ENCODE data around the gene BCKDHA. TPM values are rescaled to one million over a fixed set of nuclear protein-coding genes. Genes with fewer than 3 reads are reported as not detected.

The BCKDHA gene
- total and polyA plus RNA-seq, 9 of the 15 experiments (the other 6 are each of a cell fraction or from before 2014, with no cell fraction given): 4.5 to 52.5 (median 14.1) TPM

DNA sequence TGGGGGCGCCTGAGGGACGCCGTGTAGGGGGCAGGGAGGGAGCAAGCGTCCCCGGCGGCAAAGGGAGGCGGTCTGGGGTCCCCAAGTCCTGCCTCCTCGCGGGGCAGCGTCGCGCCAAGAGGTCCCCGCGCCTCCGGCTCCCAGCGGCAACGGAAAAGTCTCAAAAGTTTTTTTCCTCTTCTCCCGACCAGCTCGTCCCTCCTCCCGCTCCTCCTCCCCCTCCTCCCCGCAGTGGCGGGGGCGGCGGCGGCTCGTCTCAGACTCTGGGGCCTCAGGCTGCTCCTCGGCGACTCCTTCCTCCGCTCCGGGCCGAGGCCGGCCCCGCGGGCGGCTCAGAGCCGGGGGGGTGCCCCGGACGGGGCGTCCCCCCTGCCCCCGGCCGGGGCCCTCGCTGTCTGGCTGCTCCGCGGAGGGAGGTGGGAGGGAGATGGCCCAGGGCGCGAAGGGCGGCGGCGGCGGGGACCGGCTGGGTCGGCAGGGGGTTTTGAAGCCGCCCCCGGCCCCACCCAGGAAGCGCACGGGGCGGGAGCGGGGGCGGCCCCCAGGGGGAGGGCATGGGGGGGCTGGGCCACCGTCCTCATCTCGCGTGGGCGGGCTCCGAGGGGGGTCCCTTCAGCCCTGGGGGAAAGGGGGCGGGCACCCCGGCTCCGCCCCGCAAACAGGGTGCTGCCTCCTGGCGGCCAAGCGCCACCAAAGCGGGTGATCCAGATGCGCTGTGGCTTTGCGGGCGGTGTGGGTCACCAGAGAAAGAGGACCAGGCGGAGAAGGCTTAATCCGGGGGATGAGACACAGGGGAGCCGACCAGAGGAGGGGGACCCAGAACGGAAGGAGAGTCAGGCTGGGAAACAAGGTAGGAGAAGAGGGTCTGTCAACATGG lies 43.9 kb upstream of the BCKDHA start, which contains the start of gene TGFB1 (continued):
- TF ChIP-seq HNRNPL (IDR thresholded peaks at IDR 0.05; ENCODE audit: low read depth, low read length) (0 out of 2 replicates have a peak, but pooled peaks have one; percentile 23), NR2C1 (IDR thresholded peaks at IDR 0.05) (no peak), NR2C1 (tag; IDR thresholded peaks at IDR 0.05) (no peak), MEF2D (tag; conservative IDR thresholded peaks at IDR 0.05; ENCODE audit: low read depth) (no peak), KLF6 (CRISPR knock-in tag; IDR thresholded peaks at IDR 0.05; ENCODE audit: borderline replicate concordance) (no peak), ZNF347 (CRISPR knock-in tag; IDR thresholded peaks at IDR 0.05; ENCODE audit: low read depth) (no peak), KLF16 (IDR thresholded peaks at IDR 0.05) (0 out of 2 replicates have a peak, but pooled peaks have one; percentile 10), RBM22 (IDR thresholded peaks at IDR 0.05; ENCODE audit: low read depth, low read length, poor library complexity, severe bottlenecking) (no peak), YY1 (IDR thresholded peaks at IDR 0.05; ENCODE audit: borderline replicate concordance in 1 of 3, control insufficient read depth in 1 of 3, extremely low read depth in 1 of 3, insufficient read depth in 3 of 3, insufficient read length in 1 of 3, insufficient replicate concordance in 2 of 3, low read depth in 1 of 3, low read length in 2 of 3) (peak in 1 of 3 experiments; percentile 9), SMARCB1 (IDR thresholded peaks at IDR 0.05; ENCODE audit: insufficient read length, low read depth) (no peak), PTBP1 (IDR thresholded peaks at IDR 0.05; ENCODE audit: low read depth, low read length) (no peak), TSC22D4 (tag; IDR thresholded peaks at IDR 0.05) (no peak), FOXJ2 (tag; IDR thresholded peaks at IDR 0.05) (no peak), ZNF668 (CRISPR knock-in tag; IDR thresholded peaks at IDR 0.05) (no peak), PHB2 (IDR thresholded peaks at IDR 0.05; ENCODE audit: low read depth) (no peak), FUS (optimal IDR thresholded peaks at IDR 0.05; ENCODE audit: low read depth, low read length) (peak; percentile 41), SP1 (CRISPR knock-in tag; IDR thresholded peaks at IDR 0.05) (peak; percentile 92), PHF8 (IDR thresholded peaks at IDR 0.05; ENCODE audit: borderline replicate concordance, low read length) (peak; percentile 49; the same call in 1 of the 2 replicates), TBP (optimal IDR thresholded peaks at IDR 0.05; ENCODE audit: low read depth, low read length) (peak; percentile 51), ZNF311 (CRISPR knock-in tag; IDR thresholded peaks at IDR 0.05) (no peak)
- TF ChIP-seq, protein P1, sequence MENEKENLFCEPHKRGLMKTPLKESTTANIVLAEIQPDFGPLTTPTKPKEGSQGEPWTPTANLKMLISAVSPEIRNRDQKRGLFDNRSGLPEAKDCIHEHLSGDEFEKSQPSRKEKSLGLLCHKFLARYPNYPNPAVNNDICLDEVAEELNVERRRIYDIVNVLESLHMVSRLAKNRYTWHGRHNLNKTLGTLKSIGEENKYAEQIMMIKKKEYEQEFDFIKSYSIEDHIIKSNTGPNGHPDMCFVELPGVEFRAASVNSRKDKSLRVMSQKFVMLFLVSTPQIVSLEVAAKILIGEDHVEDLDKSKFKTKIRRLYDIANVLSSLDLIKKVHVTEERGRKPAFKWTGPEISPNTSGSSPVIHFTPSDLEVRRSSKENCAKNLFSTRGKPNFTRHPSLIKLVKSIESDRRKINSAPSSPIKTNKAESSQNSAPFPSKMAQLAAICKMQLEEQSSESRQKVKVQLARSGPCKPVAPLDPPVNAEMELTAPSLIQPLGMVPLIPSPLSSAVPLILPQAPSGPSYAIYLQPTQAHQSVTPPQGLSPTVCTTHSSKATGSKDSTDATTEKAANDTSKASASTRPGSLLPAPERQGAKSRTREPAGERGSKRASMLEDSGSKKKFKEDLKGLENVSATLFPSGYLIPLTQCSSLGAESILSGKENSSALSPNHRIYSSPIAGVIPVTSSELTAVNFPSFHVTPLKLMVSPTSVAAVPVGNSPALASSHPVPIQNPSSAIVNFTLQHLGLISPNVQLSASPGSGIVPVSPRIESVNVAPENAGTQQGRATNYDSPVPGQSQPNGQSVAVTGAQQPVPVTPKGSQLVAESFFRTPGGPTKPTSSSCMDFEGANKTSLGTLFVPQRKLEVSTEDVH (IDR thresholded peaks at IDR 0.05; ENCODE audit: low read depth, partially characterized antibody): no peak
- TF ChIP-seq, protein P2, sequence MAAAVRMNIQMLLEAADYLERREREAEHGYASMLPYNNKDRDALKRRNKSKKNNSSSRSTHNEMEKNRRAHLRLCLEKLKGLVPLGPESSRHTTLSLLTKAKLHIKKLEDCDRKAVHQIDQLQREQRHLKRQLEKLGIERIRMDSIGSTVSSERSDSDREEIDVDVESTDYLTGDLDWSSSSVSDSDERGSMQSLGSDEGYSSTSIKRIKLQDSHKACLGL (CRISPR knock-in tag; IDR thresholded peaks at IDR 0.05; ENCODE audit: borderline replicate concordance, poor library complexity, severe bottlenecking): no peak
- TF ChIP-seq, protein P3, sequence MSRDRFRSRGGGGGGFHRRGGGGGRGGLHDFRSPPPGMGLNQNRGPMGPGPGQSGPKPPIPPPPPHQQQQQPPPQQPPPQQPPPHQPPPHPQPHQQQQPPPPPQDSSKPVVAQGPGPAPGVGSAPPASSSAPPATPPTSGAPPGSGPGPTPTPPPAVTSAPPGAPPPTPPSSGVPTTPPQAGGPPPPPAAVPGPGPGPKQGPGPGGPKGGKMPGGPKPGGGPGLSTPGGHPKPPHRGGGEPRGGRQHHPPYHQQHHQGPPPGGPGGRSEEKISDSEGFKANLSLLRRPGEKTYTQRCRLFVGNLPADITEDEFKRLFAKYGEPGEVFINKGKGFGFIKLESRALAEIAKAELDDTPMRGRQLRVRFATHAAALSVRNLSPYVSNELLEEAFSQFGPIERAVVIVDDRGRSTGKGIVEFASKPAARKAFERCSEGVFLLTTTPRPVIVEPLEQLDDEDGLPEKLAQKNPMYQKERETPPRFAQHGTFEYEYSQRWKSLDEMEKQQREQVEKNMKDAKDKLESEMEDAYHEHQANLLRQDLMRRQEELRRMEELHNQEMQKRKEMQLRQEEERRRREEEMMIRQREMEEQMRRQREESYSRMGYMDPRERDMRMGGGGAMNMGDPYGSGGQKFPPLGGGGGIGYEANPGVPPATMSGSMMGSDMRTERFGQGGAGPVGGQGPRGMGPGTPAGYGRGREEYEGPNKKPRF (IDR thresholded peaks at IDR 0.05; ENCODE audit: low read depth, low read length): no peak

All from K562 (cell line).